GM15510 (cell line): ENCODE measurements around the gene PNCK.

Source experiments
- POLR2A ChIP-seq: IDR thresholded peaks from 3 replicates; pipeline ENCODE4 v1.6.1; 2011; ENCODE audit warnings: borderline replicate concordance; ENCODE audit not compliant: insufficient read length; ENCODE audit errors: extremely low read depth

PNCK gene

GRCh38 chrX:153648358-153649177 lies 25.0 kb downstream of the PNCK start:
- TF ChIP-seq POLR2A = no peak

GRCh38 chrX:153647461-153648357 lies 25.9 kb downstream of the PNCK start:
- TF ChIP-seq POLR2A = no peak

- TF ChIP-seq POLR2A = no peak
These were observed 26.8 kb downstream of the PNCK start, which contains the start of gene DUSP9 for GRCh38 chrX:153646620-153647373. Gene DUSP9, plus strand, starts transcription at chrX:153647203. Its CDS starts 751 bp downstream, at chrX:153647954.

- no peak for TF ChIP-seq POLR2A
These were observed 27.6 kb downstream of the PNCK start for GRCh38 chrX:153645921-153646488.

- TF ChIP-seq POLR2A = no peak
These were observed 28.5 kb downstream of the PNCK start for GRCh38 chrX:153645151-153645550.

GRCh38 chrX:153644356-153645125 lies 29.1 kb downstream of the PNCK start:
- TF ChIP-seq POLR2A = no peak

- no peak for TF ChIP-seq POLR2A
These were observed 29.9 kb downstream of the PNCK start for GRCh38 chrX:153643431-153644351.

GRCh38 chrX:153642655-153643430 lies 30.8 kb downstream of the PNCK start:
- no peak for TF ChIP-seq POLR2A

- TF ChIP-seq POLR2A = no peak
These were observed 31.5 kb downstream of the PNCK start for GRCh38 chrX:153642051-153642654.

GRCh38 chrX:153641627-153642026 lies 32.0 kb downstream of the PNCK start:
- no peak for TF ChIP-seq POLR2A

- TF ChIP-seq POLR2A = no peak
These were observed 32.7 kb downstream of the PNCK start for GRCh38 chrX:153640736-153641575.
